Neuronal stem cell (in vitro differentiated cells): ENCODE results near the gene C1QTNF12.

Experiments
- DNase-seq: peaks from one replicate; pipeline ENCODE4 v3.0.0-alpha.2; 2013; ENCODE audit warnings: low spot score
- H2AFZ ChIP-seq: one replicate; pipeline ENCODE4 v1.6.1; 2013; ENCODE audit warnings: mild to moderate bottlenecking, low read length, inconsistent platforms
- H2AK5ac ChIP-seq: 2 replicates; pipeline ENCODE4 v1.6.1; 2013; ENCODE audit warnings: low read depth, mild to moderate bottlenecking, inconsistent platforms, low read length, moderate library complexity, mixed read lengths
- H2BK120ac ChIP-seq: 2 replicates; pipeline ENCODE4 v1.6.1; 2013; ENCODE audit warnings: low read depth, mild to moderate bottlenecking, inconsistent platforms, low read length, moderate library complexity, mixed read lengths
- H2BK12ac ChIP-seq: one replicate; pipeline ENCODE4 v1.6.1; 2013; ENCODE audit warnings: low read length, inconsistent platforms
- H2BK15ac ChIP-seq: 2 replicates; pipeline ENCODE4 v1.6.1; 2013; ENCODE audit warnings: mild to moderate bottlenecking, low read length, inconsistent platforms, mixed read lengths
- H2BK5ac ChIP-seq: one replicate; pipeline ENCODE4 v1.6.1; 2013; ENCODE audit warnings: inconsistent platforms, mild to moderate bottlenecking, low read length, moderate library complexity
- H3K14ac ChIP-seq: one replicate; pipeline ENCODE4 v1.6.1; 2013; ENCODE audit warnings: low read length, inconsistent platforms
- H3K18ac ChIP-seq: 2 replicates; pipeline ENCODE4 v1.6.1; 2013; ENCODE audit warnings: low read length, inconsistent platforms
- H3K23ac ChIP-seq: 2 replicates; pipeline ENCODE4 v1.6.1; 2013; ENCODE audit warnings: low read depth, mild to moderate bottlenecking, mixed read lengths, low read length, inconsistent platforms; ENCODE audit not compliant: poor library complexity
- H3K27ac ChIP-seq: replicated peaks from 3 replicates; pipeline ENCODE4 v1.5.1; 2013; ENCODE audit warnings: low read length, inconsistent platforms
- H3K27me3 ChIP-seq, 3 experiments: 2 replicates each; pipeline ENCODE4 v1.6.1; 2013; ENCODE audit warnings: low read length in 3 of 3, mild to moderate bottlenecking in 2 of 3, inconsistent platforms in 1 of 3, low read depth in 1 of 3, mixed read lengths in 1 of 3, moderate library complexity in 1 of 3; ENCODE audit not compliant: control insufficient read depth in 3 of 3, insufficient read depth in 3 of 3
- H3K36me3 ChIP-seq, 2 donors: replicated peaks in 1 of 2; 2 replicates each; pipeline ENCODE4 v1.6.1; 2013; ENCODE audit warnings: low read length in 2 of 2; ENCODE audit not compliant: control insufficient read depth in 2 of 2, insufficient read depth in 2 of 2
- H3K4ac ChIP-seq: 2 replicates; pipeline ENCODE4 v1.6.1; 2013; ENCODE audit warnings: inconsistent platforms, mild to moderate bottlenecking, low read length, moderate library complexity
- H3K4me1 ChIP-seq, 2 donors: 1 replicate in 1 of 2; 2 replicates in 1 of 2; pipeline ENCODE4 v1.6.1; 2013; ENCODE audit warnings: low read length in 2 of 2, low read depth in 1 of 2; ENCODE audit not compliant: control insufficient read depth in 2 of 2, insufficient read depth in 1 of 2
- H3K4me2 ChIP-seq: one replicate; pipeline ENCODE4 v1.6.1; 2013; ENCODE audit warnings: mild to moderate bottlenecking, low read length, inconsistent platforms; ENCODE audit not compliant: insufficient read depth, poor library complexity, severe bottlenecking
- H3K4me3 ChIP-seq, 2 donors: 2 replicates each; pipeline ENCODE4 v1.5.1; 2013; ENCODE audit warnings: low read length in 2 of 2, mild to moderate bottlenecking in 2 of 2, inconsistent platforms in 1 of 2, moderate library complexity in 1 of 2
- H3K79me1 ChIP-seq: one replicate; pipeline ENCODE4 v1.6.1; 2013; ENCODE audit warnings: low read depth, mild to moderate bottlenecking, inconsistent platforms, low read length, moderate library complexity
- H3K9ac ChIP-seq: one replicate; pipeline ENCODE4 v1.6.1; 2013; ENCODE audit warnings: mild to moderate bottlenecking, low read depth, low read length, inconsistent platforms; ENCODE audit not compliant: poor library complexity
- H3K9me3 ChIP-seq, 2 donors: replicated peaks in 1 of 2; 2 replicates each; pipeline versions ENCODE3 to v1.6.1; 2013; ENCODE audit warnings: low read length in 2 of 2, mild to moderate bottlenecking in 2 of 2, inconsistent platforms in 1 of 2, low read depth in 1 of 2, mixed read lengths in 1 of 2, moderate library complexity in 1 of 2; ENCODE audit not compliant: control insufficient read depth in 2 of 2, insufficient read depth in 1 of 2
- H4K8ac ChIP-seq: one replicate; pipeline ENCODE4 v1.6.1; 2013; ENCODE audit warnings: low read depth, mild to moderate bottlenecking, inconsistent platforms, low read length, moderate library complexity
- H4K91ac ChIP-seq: one replicate; pipeline ENCODE4 v1.6.1; 2013; ENCODE audit warnings: low read length, low read depth, mild to moderate bottlenecking, inconsistent platforms; ENCODE audit not compliant: poor library complexity
- WGBS, 2 donors: extraction: QIAGEN DNeasy Blood & Tissue Kit; methylation state at CpG; one replicate each; pipeline ENCODE4 v1.1.7; 2013; ENCODE audit warnings: missing lambda C conversion rate in 2 of 2, mixed read lengths in 1 of 2; ENCODE audit not compliant: insufficient read length in 2 of 2, insufficient replicate concordance in 1 of 2; ENCODE audit errors: extremely low coverage in 2 of 2; 5-methylcytosine and 5-hydroxymethylcytosine counted together

The C1QTNF12 gene

GRCh38 chr1:1281533-1282321 lies 35.2 kb upstream of the C1QTNF12 start:
- no peaks in the 10 kb centered on the region for H3K36me3 ChIP-seq
- H2BK12ac ChIP-seq = no peak overlapping the region
- DNase-seq = no peak

GRCh38 chr1:1280782-1281481 lies 34.4 kb upstream of the C1QTNF12 start:
- H3K18ac ChIP-seq = peak overlapping the region; percentile 28
- H2BK12ac ChIP-seq = no peak overlapping the region
- peak overlapping the region; percentile 24 for H2BK5ac ChIP-seq
- no peak overlapping the region for H2AFZ ChIP-seq
- peak overlapping the region; percentile 81 for H2AK5ac ChIP-seq
- H3K9ac ChIP-seq = peak overlapping the region; percentile 44
- H2BK120ac ChIP-seq = no peak overlapping the region
- H3K4me2 ChIP-seq = no peak overlapping the region
- H3K9me3 ChIP-seq = no peaks in the 10 kb centered on the region
- H4K91ac ChIP-seq = no peak overlapping the region
- H3K14ac ChIP-seq = peak overlapping the region; percentile 82
- WGBS, 2 donors = no CpG with 5 or more reads among the region's 21 CpGs
- H2BK15ac ChIP-seq = peak overlapping the region; percentile 89
- H3K4ac ChIP-seq = no peak overlapping the region
- DNase-seq = no peak
- H3K23ac ChIP-seq = no peak overlapping the region
- peaks cover 0 to 4% of the 10 kb centered on the region in 2 donors for H3K4me1 ChIP-seq
- H3K27me3 ChIP-seq = no peaks in the 10 kb centered on the region
- no peak overlapping the region for H3K27ac ChIP-seq
- no peaks in the 10 kb centered on the region for H3K36me3 ChIP-seq
- no peak overlapping the region for H4K8ac ChIP-seq
- H3K4me3 ChIP-seq = no peak overlapping the region
- H3K79me1 ChIP-seq = peaks cover 2% of the 10 kb centered on the region

More at GRCh38 chr1:1281533-1282321, 35.2 kb upstream of the C1QTNF12 start:
- Histone ChIP-seq H2BK15ac (peak overlapping the region; percentile 89), H3K18ac (peak overlapping the region; percentile 70), H2BK120ac (no peak overlapping the region), H2AK5ac (peak overlapping the region; percentile 83), H4K91ac (no peak overlapping the region), H2AFZ (no peak overlapping the region), H2BK5ac (no peak overlapping the region), H3K4ac (no peak overlapping the region), H3K27ac (no peak overlapping the region), H3K9ac (no peak overlapping the region), H3K27me3 (no peaks in the 10 kb centered on the region), H4K8ac (no peak overlapping the region), H3K23ac (no peak overlapping the region), H3K79me1 (peaks cover 5% of the 10 kb centered on the region), H3K4me3 (no peak overlapping the region), H3K9me3 (no peaks in the 10 kb centered on the region), H3K4me1 (peaks cover 0 to 4% of the 10 kb centered on the region in 2 donors), H3K14ac (peak overlapping the region; percentile 2), H3K4me2 (no peak overlapping the region)
- no CpG with 5 or more reads among the region's 26 CpGs for WGBS, 2 donors

- H3K79me1 ChIP-seq = peaks cover 5% of the 10 kb centered on the region
- no peak overlapping the region for H2AFZ ChIP-seq
- H3K14ac ChIP-seq = no peak overlapping the region
- H2BK120ac ChIP-seq = no peak overlapping the region
- H3K4me2 ChIP-seq = no peak overlapping the region
- H4K8ac ChIP-seq = peak overlapping the region; percentile 65
- peak overlapping the region; percentile 11 for H3K18ac ChIP-seq
- no peaks in the 10 kb centered on the region for H3K9me3 ChIP-seq
- H2BK5ac ChIP-seq = no peak overlapping the region
- H3K4me1 ChIP-seq = peaks cover 5 to 14% of the 10 kb centered on the region in 2 donors
- H3K4me3 ChIP-seq = peak overlapping the region in 1 of 2 donors; percentile 16
- no peak overlapping the region for H4K91ac ChIP-seq
- no CpG with 5 or more reads among the region's 17 CpGs for WGBS, 2 donors
- no peak overlapping the region for H2BK12ac ChIP-seq
- no peak overlapping the region for H2BK15ac ChIP-seq
- no peak for DNase-seq
- H3K23ac ChIP-seq = no peak overlapping the region
- H2AK5ac ChIP-seq = no peak overlapping the region
- H3K4ac ChIP-seq = no peak overlapping the region
- H3K36me3 ChIP-seq = no peaks in the 10 kb centered on the region
- H3K27ac ChIP-seq = no peak overlapping the region
- no peaks in the 10 kb centered on the region for H3K27me3 ChIP-seq
- no peak overlapping the region for H3K9ac ChIP-seq
Observed at GRCh38 chr1:1279028-1279427, 32.5 kb upstream of the C1QTNF12 start.

- Histone ChIP-seq H3K27ac (no peak overlapping the region), H4K8ac (no peak overlapping the region)
- WGBS, 2 donors = no CpG with 5 or more reads among the region's 13 CpGs
Observed at GRCh38 chr1:1278620-1279019, 32.1 kb upstream of the C1QTNF12 start.

More at GRCh38 chr1:1278620-1279019, 32.1 kb upstream of the C1QTNF12 start:
- Histone ChIP-seq H2BK15ac (no peak overlapping the region), H3K27me3 (no peaks in the 10 kb centered on the region), H3K18ac (no peak overlapping the region), H3K4me2 (no peak overlapping the region), H3K23ac (no peak overlapping the region), H3K79me1 (peaks cover 5% of the 10 kb centered on the region), H3K4ac (no peak overlapping the region), H2BK12ac (no peak overlapping the region), H3K14ac (no peak overlapping the region), H3K9me3 (no peaks in the 10 kb centered on the region), H4K91ac (no peak overlapping the region), H2BK5ac (no peak overlapping the region), H2AFZ (no peak overlapping the region), H3K9ac (no peak overlapping the region), H2BK120ac (no peak overlapping the region), H3K36me3 (no peaks in the 10 kb centered on the region), H2AK5ac (no peak overlapping the region), H3K4me3 (no peak overlapping the region), H3K4me1 (peaks cover 5 to 12% of the 10 kb centered on the region in 2 donors)
- DNase-seq = no peak
